RCC 7860 (cell line): Measurements from ENCODE around the gene RAB24.
"Not testable (repeated sequence)": the region's sequence is repeated elsewhere in the genome, so short reads cannot be mapped to it uniquely, and the experiment has no call there.

ENCODE experiments used
- DNase-seq: peaks from one replicate; pipeline ENCODE4 v3.0.0-alpha.2; 2015; ENCODE audit warnings: low spot score
- FAIRE-seq: peaks from 2 replicates; lab custom pipeline; 2012; peaks lifted over from hg19 to GRCh38; lab: Jason Lieb, UNC

RAB24 gene

GRCh38 chr5:177303121-177303924, at the start of gene RAB24, which contains the start of gene PRELID1:
Gene RAB24, minus strand, starts transcription at chr5:177303719. Its CDS starts 431 bp downstream, at chr5:177303288.
Gene PRELID1, plus strand, starts transcription at chr5:177303799. Its CDS starts 187 bp downstream, at chr5:177303986.
- FAIRE-seq: no peak
- DNase-seq: peak; percentile 61

- no peak for FAIRE-seq
- no peak for DNase-seq
Observed at GRCh38 chr5:177353093-177353492, 49.6 kb upstream of the RAB24 start.

GRCh38 chr5:177351392-177352329, 48.1 kb upstream of the RAB24 start, which contains the start of gene LMAN2:
Gene LMAN2, minus strand, starts transcription at chr5:177351668. Its CDS starts 21 bp downstream, at chr5:177351647.
- DNase-seq (peak; percentile 91), FAIRE-seq (peak; percentile 10)

GRCh38 chr5:177350776-177351391, 47.4 kb upstream of the RAB24 start:
- DNase-seq (no peak), FAIRE-seq (no peak)

GRCh38 chr5:177349762-177350161, 46.2 kb upstream of the RAB24 start:
- FAIRE-seq: no peak
- no peak for DNase-seq

- FAIRE-seq (no peak), DNase-seq (no peak)
Observed at GRCh38 chr5:177349362-177349647, 45.8 kb upstream of the RAB24 start.

GRCh38 chr5:177347699-177348098, 44.2 kb upstream of the RAB24 start:
- DNase-seq: no peak
- no peak for FAIRE-seq

- no peak for DNase-seq
- no peak for FAIRE-seq
Observed at GRCh38 chr5:177346820-177347219, 43.3 kb upstream of the RAB24 start.

GRCh38 chr5:177344891-177345290, 41.4 kb upstream of the RAB24 start:
- FAIRE-seq (no peak), DNase-seq (no peak)

- DNase-seq (no peak), FAIRE-seq (no peak)
Observed at GRCh38 chr5:177343777-177344176, 40.3 kb upstream of the RAB24 start.

GRCh38 chr5:177343000-177343399, 39.5 kb upstream of the RAB24 start:
- not testable (repeated sequence) for DNase-seq, FAIRE-seq

- FAIRE-seq: no peak
- no peak for DNase-seq
Observed at GRCh38 chr5:177339107-177339638, 35.7 kb upstream of the RAB24 start.

GRCh38 chr5:177338251-177339106, 35.0 kb upstream of the RAB24 start:
- FAIRE-seq: no peak
- no peak for DNase-seq

GRCh38 chr5:177336603-177337494, 33.3 kb upstream of the RAB24 start:
- DNase-seq (no peak), FAIRE-seq (no peak)

- no peak for FAIRE-seq
- DNase-seq: peak; percentile 33
Observed at GRCh38 chr5:177336112-177336511, 32.6 kb upstream of the RAB24 start.

GRCh38 chr5:177335701-177336065, 32.2 kb upstream of the RAB24 start:
- FAIRE-seq: no peak

GRCh38 chr5:177334781-177335700, 31.5 kb upstream of the RAB24 start:
- no peak for DNase-seq
- no peak for FAIRE-seq

More at GRCh38 chr5:177335701-177336065, 32.2 kb upstream of the RAB24 start:
- no peak for DNase-seq

- DNase-seq (no peak), FAIRE-seq (no peak)
Observed at GRCh38 chr5:177334155-177334551, 30.6 kb upstream of the RAB24 start.
